ENCODE measurements around the gene GLB1L2. TPM values are rescaled to one million over a fixed set of nuclear protein-coding genes. Genes with fewer than 3 reads are reported as not detected.

Gene GLB1L2
- total and polyA plus RNA-seq, 2 experiments from 2014 or later: 3.3 to 12.3 TPM

DNA sequence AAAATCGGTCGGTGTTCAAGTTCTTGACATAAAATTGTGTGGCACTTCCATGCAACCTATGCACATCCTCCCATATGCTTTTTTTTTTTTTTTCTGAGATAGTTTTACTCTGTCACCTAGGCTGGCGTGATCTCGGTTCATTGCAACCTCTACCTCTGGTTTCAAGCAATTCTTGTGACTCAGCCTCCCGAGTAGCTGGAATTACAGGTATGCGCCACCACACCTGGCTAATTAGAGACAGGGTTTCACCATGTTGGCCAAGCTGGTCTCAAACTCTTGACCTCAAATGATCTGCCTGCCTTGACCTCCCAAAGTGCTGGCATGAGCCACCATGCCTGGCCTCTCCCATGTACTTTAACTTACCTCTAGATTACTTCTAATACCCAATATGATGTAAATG lies 40.6 kb upstream of the GLB1L2 start:
- Histone ChIP-seq H3K27me3 (ENCODE audit: insufficient read depth) (no peaks in the 10 kb centered on the region), H3K9me2 (ENCODE audit: insufficient read depth) (no peaks in the 10 kb centered on the region), H3F3A (replicated peaks; ENCODE audit: low read depth) (no peaks in the 10 kb centered on the region), H4K20me1 (replicated peaks; ENCODE audit: insufficient read depth) (no peaks in the 10 kb centered on the region), H3K79me2 (replicated peaks; ENCODE audit: insufficient read depth) (no peaks in the 10 kb centered on the region), H3K4me1 (ENCODE audit: insufficient read depth) (0 out of 2 replicates have a peak, but pooled peaks cover 6% of the 10 kb centered on the region), H3K36me3 (ENCODE audit: insufficient read depth) (peaks cover 18% of the 10 kb centered on the region), H2AFZ (no peak overlapping the region), H3K4me3 (no peak overlapping the region), H3K4me2 (no peak overlapping the region), H3K27ac (ENCODE audit: low read depth) (no peak overlapping the region)
- DNase-seq (ENCODE audit: low spot score) (no peak), ATAC-seq (no peak)
- Mint-ChIP-seq H3K9me3 (no peaks in the 10 kb centered on the region), H3K4me3 (no peak overlapping the region), H3K4me1 (peaks cover 25% of the 10 kb centered on the region), H3K27ac (no peak overlapping the region), H3K36me3 (ENCODE audit: low read depth) (peaks cover 68% of the 10 kb centered on the region), H3K27me3 (ENCODE audit: insufficient read depth, low read depth, poor library complexity) (peaks cover 9% of the 10 kb centered on the region)
- TF ChIP-seq NANOG (IDR thresholded peaks at IDR 0.05; ENCODE audit: borderline replicate concordance): no peak
- TF ChIP-seq, protein P1, sequence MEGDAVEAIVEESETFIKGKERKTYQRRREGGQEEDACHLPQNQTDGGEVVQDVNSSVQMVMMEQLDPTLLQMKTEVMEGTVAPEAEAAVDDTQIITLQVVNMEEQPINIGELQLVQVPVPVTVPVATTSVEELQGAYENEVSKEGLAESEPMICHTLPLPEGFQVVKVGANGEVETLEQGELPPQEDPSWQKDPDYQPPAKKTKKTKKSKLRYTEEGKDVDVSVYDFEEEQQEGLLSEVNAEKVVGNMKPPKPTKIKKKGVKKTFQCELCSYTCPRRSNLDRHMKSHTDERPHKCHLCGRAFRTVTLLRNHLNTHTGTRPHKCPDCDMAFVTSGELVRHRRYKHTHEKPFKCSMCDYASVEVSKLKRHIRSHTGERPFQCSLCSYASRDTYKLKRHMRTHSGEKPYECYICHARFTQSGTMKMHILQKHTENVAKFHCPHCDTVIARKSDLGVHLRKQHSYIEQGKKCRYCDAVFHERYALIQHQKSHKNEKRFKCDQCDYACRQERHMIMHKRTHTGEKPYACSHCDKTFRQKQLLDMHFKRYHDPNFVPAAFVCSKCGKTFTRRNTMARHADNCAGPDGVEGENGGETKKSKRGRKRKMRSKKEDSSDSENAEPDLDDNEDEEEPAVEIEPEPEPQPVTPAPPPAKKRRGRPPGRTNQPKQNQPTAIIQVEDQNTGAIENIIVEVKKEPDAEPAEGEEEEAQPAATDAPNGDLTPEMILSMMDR (conservative IDR thresholded peaks at IDR 0.05; ENCODE audit: low read depth in 2 of 2): no peak
- no peak for TF ChIP-seq CREB1 (CRISPR knock-in tag; IDR thresholded peaks at IDR 0.05; ENCODE audit: low read depth)
- no peak for TF ChIP-seq ZNF114 (CRISPR knock-in tag; IDR thresholded peaks at IDR 0.05)
- no peak for TF ChIP-seq JUNB (IDR thresholded peaks at IDR 0.05; ENCODE audit: unreplicated experiment)
- no peak for TF ChIP-seq POLR2AphosphoS5 (IDR thresholded peaks at IDR 0.05; ENCODE audit: low read depth)
- TF ChIP-seq EZH2 (IDR thresholded peaks at IDR 0.05; ENCODE audit: low read depth, unreplicated experiment): no peak
- TF ChIP-seq, protein P2, sequence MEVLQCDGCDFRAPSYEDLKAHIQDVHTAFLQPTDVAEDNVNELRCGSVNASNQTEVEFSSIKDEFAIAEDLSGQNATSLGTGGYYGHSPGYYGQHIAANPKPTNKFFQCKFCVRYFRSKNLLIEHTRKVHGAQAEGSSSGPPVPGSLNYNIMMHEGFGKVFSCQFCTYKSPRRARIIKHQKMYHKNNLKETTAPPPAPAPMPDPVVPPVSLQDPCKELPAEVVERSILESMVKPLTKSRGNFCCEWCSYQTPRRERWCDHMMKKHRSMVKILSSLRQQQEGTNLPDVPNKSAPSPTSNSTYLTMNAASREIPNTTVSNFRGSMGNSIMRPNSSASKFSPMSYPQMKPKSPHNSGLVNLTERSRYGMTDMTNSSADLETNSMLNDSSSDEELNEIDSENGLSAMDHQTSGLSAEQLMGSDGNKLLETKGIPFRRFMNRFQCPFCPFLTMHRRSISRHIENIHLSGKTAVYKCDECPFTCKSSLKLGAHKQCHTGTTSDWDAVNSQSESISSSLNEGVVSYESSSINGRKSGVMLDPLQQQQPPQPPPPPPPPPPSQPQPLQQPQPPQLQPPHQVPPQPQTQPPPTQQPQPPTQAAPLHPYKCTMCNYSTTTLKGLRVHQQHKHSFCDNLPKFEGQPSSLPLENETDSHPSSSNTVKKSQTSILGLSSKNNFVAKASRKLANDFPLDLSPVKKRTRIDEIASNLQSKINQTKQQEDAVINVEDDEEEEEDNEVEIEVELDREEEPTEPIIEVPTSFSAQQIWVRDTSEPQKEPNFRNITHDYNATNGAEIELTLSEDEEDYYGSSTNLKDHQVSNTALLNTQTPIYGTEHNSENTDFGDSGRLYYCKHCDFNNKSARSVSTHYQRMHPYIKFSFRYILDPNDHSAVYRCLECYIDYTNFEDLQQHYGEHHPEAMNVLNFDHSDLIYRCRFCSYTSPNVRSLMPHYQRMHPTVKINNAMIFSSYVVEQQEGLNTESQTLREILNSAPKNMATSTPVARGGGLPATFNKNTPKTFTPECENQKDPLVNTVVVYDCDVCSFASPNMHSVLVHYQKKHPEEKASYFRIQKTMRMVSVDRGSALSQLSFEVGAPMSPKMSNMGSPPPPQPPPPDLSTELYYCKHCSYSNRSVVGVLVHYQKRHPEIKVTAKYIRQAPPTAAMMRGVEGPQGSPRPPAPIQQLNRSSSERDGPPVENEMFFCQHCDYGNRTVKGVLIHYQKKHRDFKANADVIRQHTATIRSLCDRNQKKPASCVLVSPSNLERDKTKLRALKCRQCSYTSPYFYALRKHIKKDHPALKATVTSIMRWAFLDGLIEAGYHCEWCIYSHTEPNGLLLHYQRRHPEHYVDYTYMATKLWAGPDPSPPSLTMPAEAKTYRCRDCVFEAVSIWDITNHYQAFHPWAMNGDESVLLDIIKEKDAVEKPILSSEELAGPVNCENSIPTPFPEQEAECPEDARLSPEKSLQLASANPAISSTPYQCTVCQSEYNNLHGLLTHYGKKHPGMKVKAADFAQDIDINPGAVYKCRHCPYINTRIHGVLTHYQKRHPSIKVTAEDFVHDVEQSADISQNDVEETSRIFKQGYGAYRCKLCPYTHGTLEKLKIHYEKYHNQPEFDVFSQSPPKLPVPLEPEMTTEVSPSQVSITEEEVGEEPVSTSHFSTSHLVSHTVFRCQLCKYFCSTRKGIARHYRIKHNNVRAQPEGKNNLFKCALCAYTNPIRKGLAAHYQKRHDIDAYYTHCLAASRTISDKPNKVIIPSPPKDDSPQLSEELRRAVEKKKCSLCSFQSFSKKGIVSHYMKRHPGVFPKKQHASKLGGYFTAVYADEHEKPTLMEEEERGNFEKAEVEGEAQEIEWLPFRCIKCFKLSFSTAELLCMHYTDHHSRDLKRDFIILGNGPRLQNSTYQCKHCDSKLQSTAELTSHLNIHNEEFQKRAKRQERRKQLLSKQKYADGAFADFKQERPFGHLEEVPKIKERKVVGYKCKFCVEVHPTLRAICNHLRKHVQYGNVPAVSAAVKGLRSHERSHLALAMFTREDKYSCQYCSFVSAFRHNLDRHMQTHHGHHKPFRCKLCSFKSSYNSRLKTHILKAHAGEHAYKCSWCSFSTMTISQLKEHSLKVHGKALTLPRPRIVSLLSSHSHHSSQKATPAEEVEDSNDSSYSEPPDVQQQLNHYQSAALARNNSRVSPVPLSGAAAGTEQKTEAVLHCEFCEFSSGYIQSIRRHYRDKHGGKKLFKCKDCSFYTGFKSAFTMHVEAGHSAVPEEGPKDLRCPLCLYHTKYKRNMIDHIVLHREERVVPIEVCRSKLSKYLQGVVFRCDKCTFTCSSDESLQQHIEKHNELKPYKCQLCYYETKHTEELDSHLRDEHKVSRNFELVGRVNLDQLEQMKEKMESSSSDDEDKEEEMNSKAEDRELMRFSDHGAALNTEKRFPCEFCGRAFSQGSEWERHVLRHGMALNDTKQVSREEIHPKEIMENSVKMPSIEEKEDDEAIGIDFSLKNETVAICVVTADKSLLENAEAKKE (CRISPR knock-in tag; IDR thresholded peaks at IDR 0.05): no peak
- TF ChIP-seq, protein P3, sequence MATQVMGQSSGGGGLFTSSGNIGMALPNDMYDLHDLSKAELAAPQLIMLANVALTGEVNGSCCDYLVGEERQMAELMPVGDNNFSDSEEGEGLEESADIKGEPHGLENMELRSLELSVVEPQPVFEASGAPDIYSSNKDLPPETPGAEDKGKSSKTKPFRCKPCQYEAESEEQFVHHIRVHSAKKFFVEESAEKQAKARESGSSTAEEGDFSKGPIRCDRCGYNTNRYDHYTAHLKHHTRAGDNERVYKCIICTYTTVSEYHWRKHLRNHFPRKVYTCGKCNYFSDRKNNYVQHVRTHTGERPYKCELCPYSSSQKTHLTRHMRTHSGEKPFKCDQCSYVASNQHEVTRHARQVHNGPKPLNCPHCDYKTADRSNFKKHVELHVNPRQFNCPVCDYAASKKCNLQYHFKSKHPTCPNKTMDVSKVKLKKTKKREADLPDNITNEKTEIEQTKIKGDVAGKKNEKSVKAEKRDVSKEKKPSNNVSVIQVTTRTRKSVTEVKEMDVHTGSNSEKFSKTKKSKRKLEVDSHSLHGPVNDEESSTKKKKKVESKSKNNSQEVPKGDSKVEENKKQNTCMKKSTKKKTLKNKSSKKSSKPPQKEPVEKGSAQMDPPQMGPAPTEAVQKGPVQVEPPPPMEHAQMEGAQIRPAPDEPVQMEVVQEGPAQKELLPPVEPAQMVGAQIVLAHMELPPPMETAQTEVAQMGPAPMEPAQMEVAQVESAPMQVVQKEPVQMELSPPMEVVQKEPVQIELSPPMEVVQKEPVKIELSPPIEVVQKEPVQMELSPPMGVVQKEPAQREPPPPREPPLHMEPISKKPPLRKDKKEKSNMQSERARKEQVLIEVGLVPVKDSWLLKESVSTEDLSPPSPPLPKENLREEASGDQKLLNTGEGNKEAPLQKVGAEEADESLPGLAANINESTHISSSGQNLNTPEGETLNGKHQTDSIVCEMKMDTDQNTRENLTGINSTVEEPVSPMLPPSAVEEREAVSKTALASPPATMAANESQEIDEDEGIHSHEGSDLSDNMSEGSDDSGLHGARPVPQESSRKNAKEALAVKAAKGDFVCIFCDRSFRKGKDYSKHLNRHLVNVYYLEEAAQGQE (IDR thresholded peaks at IDR 0.05; ENCODE audit: unreplicated experiment): no peak
- no peak for TF ChIP-seq EZH2phosphoT487 (IDR thresholded peaks at IDR 0.05; ENCODE audit: unreplicated experiment)
- TF ChIP-seq STAT1 (IDR thresholded peaks at IDR 0.05; ENCODE audit: unreplicated experiment): no peak
- TF ChIP-seq, protein P4, sequence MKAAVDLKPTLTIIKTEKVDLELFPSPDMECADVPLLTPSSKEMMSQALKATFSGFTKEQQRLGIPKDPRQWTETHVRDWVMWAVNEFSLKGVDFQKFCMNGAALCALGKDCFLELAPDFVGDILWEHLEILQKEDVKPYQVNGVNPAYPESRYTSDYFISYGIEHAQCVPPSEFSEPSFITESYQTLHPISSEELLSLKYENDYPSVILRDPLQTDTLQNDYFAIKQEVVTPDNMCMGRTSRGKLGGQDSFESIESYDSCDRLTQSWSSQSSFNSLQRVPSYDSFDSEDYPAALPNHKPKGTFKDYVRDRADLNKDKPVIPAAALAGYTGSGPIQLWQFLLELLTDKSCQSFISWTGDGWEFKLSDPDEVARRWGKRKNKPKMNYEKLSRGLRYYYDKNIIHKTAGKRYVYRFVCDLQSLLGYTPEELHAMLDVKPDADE (IDR thresholded peaks at IDR 0.05): no peak
- no peak for TF ChIP-seq ZNF331 (CRISPR knock-in tag; IDR thresholded peaks at IDR 0.05; ENCODE audit: low read depth)

All from GM23338 (cell line).